Measurements from ENCODE around the gene PASK.
A peak's percentile ranks its signal among the peaks of the same experiment; 100 is the strongest.

PASK gene

GRCh38 chr2:241066893-241067341, 82.4 kb downstream of the PASK start:
- peak; percentile 56 for DNase-seq (ENCODE audit: low read depth, low spot score)

- DNase-seq (ENCODE audit: low read depth, low spot score): no peak
Observed at GRCh38 chr2:241066171-241066892, 82.9 kb downstream of the PASK start.

GRCh38 chr2:241065355-241065803, 83.9 kb downstream of the PASK start:
- no peak for DNase-seq (ENCODE audit: low read depth, low spot score)

- DNase-seq (ENCODE audit: low read depth, low spot score): no peak
Observed at GRCh38 chr2:241064802-241065354, 84.4 kb downstream of the PASK start.

GRCh38 chr2:241064008-241064801, 85.1 kb downstream of the PASK start:
- DNase-seq (ENCODE audit: low read depth, low spot score): no peak

- DNase-seq (ENCODE audit: low read depth, low spot score): no peak
Observed at GRCh38 chr2:241063587-241063986, 85.7 kb downstream of the PASK start.

- no peak for DNase-seq (ENCODE audit: low read depth, low spot score)
Observed at GRCh38 chr2:241063093-241063551, 86.2 kb downstream of the PASK start.

GRCh38 chr2:241062389-241063092, 86.7 kb downstream of the PASK start:
- DNase-seq (ENCODE audit: low read depth, low spot score): peak; percentile 45

- no peak for DNase-seq (ENCODE audit: low read depth, low spot score)
Observed at GRCh38 chr2:241061275-241061674, 88.0 kb downstream of the PASK start.
